OCI-LY1 (cell line): Measurements from ENCODE around the gene GSDME.

Experiments
- H2AFZ ChIP-seq: fragments of 200-600 bp; sonication (generic), shearing (Covaris generic); 2 replicates; pipeline ENCODE4 v1.6.0; 2014; ENCODE audit warnings: antibody characterized with exemption, mild to moderate bottlenecking, low read length
- H3F3A ChIP-seq: fragments of 200-600 bp; sonication (generic), shearing (Covaris generic); 2 replicates; pipeline ENCODE4 v1.6.0; 2014; ENCODE audit warnings: mild to moderate bottlenecking, antibody characterized with exemption, low read length, moderate library complexity; ENCODE audit not compliant: insufficient read depth
- H3K27ac ChIP-seq: fragments of 200-600 bp; sonication (generic); 2 replicates; pipeline ENCODE4 v1.5.1; 2014; ENCODE audit warnings: low read length, mixed run types, mild to moderate bottlenecking, low read depth; ENCODE audit not compliant: poor library complexity, severe bottlenecking
- H3K27me3 ChIP-seq: fragments of 200-600 bp; sonication (generic); 2 replicates; pipeline ENCODE4 v1.6.0; 2014; ENCODE audit warnings: antibody characterized with exemption, mild to moderate bottlenecking, low read length, moderate library complexity; ENCODE audit not compliant: insufficient read depth
- H3K36me3 ChIP-seq: fragments of 200-600 bp; sonication (generic); 2 replicates; pipeline ENCODE4 v1.6.1; 2014; ENCODE audit warnings: mild to moderate bottlenecking, antibody characterized with exemption, low read length, moderate library complexity, mixed read lengths; ENCODE audit not compliant: insufficient read depth
- H3K4me1 ChIP-seq: fragments of 200-600 bp; sonication (generic); 2 replicates; pipeline ENCODE4 v1.5.1; 2014; ENCODE audit warnings: mild to moderate bottlenecking, low read length, moderate library complexity; ENCODE audit not compliant: insufficient read depth, severe bottlenecking
- H3K4me2 ChIP-seq: fragments of 200-600 bp; sonication (generic), shearing (Covaris generic); 2 replicates; pipeline ENCODE4 v1.6.1; 2014; ENCODE audit warnings: low read length
- H3K4me3 ChIP-seq: fragments of 200-600 bp; sonication (generic); 2 replicates; pipeline ENCODE4 v1.5.1; 2014; ENCODE audit warnings: low read length, low read depth, mild to moderate bottlenecking, mixed read lengths; ENCODE audit not compliant: poor library complexity, severe bottlenecking
- H3K79me2 ChIP-seq: fragments of 200-600 bp; shearing (Covaris generic); 2 replicates; pipeline ENCODE4 v1.6.1; 2016; ENCODE audit warnings: mixed run types, low read length, mixed read lengths; ENCODE audit not compliant: insufficient read depth
- H3K9ac ChIP-seq: fragments of 200-600 bp; sonication (generic), shearing (Covaris generic); 2 replicates; pipeline ENCODE4 v1.6.1; 2014; ENCODE audit warnings: mild to moderate bottlenecking, low read length, mixed read lengths
- H3K9me2 ChIP-seq: fragments of 200-600 bp; sonication (generic), shearing (Covaris generic); 2 replicates; pipeline ENCODE4 v1.6.1; 2014; ENCODE audit warnings: low read depth, mild to moderate bottlenecking, low read length, mixed read lengths
- H3K9me3 ChIP-seq: fragments of 200-600 bp; shearing (Covaris generic); 2 replicates; pipeline ENCODE4 v1.6.1; 2014; ENCODE audit warnings: low read length, mixed read lengths
- H4K20me1 ChIP-seq: fragments of 200-600 bp; sonication (generic), shearing (Covaris generic); 2 replicates; pipeline ENCODE4 v1.6.0; 2016; ENCODE audit warnings: mild to moderate bottlenecking, low read length; ENCODE audit not compliant: insufficient read depth
- EZH2 ChIP-seq: fragments of 200-600 bp; sonication (generic), shearing (Covaris generic); IDR thresholded peaks from 2 replicates; pipeline ENCODE4 v1.8.0; 2017; ENCODE audit warnings: borderline replicate concordance, mixed run types, mild to moderate bottlenecking, antibody characterized with exemption, low read length, moderate library complexity, mixed read lengths
- TF ChIP-seq, protein P1 (sequence below): fragments of 200-600 bp; sonication (generic), shearing (Covaris generic); IDR thresholded peaks from 2 replicates; pipeline ENCODE4 v1.5.1; 2017; ENCODE audit warnings: mild to moderate bottlenecking, antibody characterized with exemption, low read length, moderate library complexity, mixed read lengths

GSDME gene

DNA sequence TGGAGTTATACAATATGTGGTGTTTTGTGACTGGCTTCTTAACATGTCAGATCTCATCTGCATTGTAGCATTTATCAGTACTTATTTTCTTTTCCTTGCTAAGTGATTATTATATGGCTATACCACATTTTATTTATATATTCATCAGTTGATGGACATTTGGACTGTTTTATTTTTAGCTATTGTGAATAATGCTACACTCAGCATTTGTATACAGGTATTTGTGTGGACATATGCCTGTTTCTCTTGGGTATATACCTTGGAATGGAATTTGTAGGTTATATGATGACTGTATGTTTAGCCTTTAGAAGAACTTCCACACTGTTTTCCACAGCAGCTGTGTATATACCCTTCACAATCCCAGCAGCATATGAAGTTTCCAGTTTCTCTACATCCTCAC lies 86.5 kb downstream of the GSDME start:
- H3K4me2 ChIP-seq, result no peak overlapping the region
- no peak for TF ChIP-seq EZH2
- TF ChIP-seq, protein P1, sequence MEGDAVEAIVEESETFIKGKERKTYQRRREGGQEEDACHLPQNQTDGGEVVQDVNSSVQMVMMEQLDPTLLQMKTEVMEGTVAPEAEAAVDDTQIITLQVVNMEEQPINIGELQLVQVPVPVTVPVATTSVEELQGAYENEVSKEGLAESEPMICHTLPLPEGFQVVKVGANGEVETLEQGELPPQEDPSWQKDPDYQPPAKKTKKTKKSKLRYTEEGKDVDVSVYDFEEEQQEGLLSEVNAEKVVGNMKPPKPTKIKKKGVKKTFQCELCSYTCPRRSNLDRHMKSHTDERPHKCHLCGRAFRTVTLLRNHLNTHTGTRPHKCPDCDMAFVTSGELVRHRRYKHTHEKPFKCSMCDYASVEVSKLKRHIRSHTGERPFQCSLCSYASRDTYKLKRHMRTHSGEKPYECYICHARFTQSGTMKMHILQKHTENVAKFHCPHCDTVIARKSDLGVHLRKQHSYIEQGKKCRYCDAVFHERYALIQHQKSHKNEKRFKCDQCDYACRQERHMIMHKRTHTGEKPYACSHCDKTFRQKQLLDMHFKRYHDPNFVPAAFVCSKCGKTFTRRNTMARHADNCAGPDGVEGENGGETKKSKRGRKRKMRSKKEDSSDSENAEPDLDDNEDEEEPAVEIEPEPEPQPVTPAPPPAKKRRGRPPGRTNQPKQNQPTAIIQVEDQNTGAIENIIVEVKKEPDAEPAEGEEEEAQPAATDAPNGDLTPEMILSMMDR, result no peak
- H2AFZ ChIP-seq, result no peak overlapping the region
- no peak overlapping the region for H3K9ac ChIP-seq
- H4K20me1 ChIP-seq, result no peaks in the 10 kb centered on the region
- no peaks in the 10 kb centered on the region for H3F3A ChIP-seq
- H3K9me2 ChIP-seq, result no peaks in the 10 kb centered on the region
- no peak overlapping the region for H3K4me3 ChIP-seq
- no peak overlapping the region for H3K27ac ChIP-seq
- H3K4me1 ChIP-seq, result no peaks in the 10 kb centered on the region
- H3K27me3 ChIP-seq, result no peaks in the 10 kb centered on the region
- H3K9me3 ChIP-seq, result no peaks in the 10 kb centered on the region
- H3K79me2 ChIP-seq, result no peaks in the 10 kb centered on the region
- H3K36me3 ChIP-seq, result peaks cover 37% of the 10 kb centered on the region

DNA sequence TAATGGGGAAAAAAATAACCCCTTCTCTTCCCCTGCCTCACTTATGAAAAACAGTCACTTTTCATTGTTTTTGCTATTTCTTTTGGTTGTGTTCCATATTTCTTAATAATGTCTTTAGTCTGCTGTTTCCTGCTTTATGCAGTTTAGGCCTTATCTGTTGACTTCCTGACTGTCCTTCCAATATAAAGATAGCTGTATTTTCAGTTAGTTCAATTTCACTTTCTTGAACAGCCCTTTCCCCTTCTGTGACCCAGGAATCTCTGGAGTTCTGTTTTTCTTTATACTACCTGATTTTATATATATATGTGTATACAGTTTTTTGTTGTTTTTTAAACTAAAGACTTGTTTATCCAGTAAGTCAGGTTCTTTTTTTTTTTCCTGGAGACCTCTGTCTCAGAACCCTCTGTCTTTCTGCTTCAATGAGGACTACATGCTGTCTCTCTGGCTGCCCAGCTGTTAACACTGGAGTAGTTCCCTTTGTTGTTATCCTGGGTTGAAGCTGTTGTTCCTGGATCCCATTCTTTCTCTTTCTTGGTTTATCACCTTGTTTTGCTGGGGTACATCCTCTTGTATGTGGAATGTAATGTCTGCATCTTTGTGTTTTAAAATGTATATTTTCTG lies 87.2 kb downstream of the GSDME start:
- H3K9ac ChIP-seq, result no peak overlapping the region
- H3K27me3 ChIP-seq, result no peaks in the 10 kb centered on the region
- no peaks in the 10 kb centered on the region for H3K4me1 ChIP-seq
- H3K4me2 ChIP-seq, result no peak overlapping the region
- no peaks in the 10 kb centered on the region for H3K79me2 ChIP-seq
- peaks cover 37% of the 10 kb centered on the region for H3K36me3 ChIP-seq
- H3K9me2 ChIP-seq, result no peaks in the 10 kb centered on the region
- no peaks in the 10 kb centered on the region for H3K9me3 ChIP-seq
- H3K27ac ChIP-seq, result no peak overlapping the region
- no peaks in the 10 kb centered on the region for H4K20me1 ChIP-seq
- H3K4me3 ChIP-seq, result no peak overlapping the region
- no peak for TF ChIP-seq EZH2
- TF ChIP-seq, protein P1, result no peak
- H3F3A ChIP-seq, result no peaks in the 10 kb centered on the region
- H2AFZ ChIP-seq, result no peak overlapping the region

DNA sequence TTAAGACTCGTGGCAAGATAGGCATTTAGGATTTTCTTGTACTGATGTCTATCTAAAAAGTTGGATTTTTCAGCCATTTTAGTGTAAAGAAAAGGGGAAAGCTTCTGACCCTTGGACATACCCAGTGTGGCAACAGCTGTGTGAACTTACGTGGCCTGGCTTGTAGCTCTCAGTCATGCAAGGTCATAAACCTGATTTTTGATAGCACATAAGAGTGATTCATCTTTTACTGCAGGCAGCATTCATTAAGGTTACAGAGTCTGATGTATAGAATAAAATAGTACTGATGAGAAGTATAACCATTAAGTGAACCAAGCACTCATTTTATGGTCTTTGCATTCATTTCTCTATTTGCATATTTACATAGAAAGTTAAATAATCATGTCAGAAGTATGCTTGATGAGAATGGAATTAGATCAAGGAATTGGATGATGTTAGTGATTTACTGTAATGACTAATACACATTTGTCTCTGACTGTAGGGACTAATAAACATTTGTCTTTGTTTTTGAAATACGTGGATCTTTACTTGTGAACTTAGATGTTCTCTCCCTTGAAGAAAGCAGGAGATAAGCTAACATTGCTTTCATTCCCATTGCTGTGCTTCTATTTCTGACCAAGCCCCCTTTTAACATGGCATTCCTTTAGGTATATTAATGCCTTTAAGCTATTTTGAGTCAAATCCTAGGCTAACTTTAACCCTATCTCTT lies 88.2 kb downstream of the GSDME start:
- Histone ChIP-seq H3K27ac (no peak overlapping the region), H3K9me2 (no peaks in the 10 kb centered on the region), H3K4me2 (no peak overlapping the region), H3K27me3 (no peaks in the 10 kb centered on the region), H3K9me3 (no peaks in the 10 kb centered on the region), H4K20me1 (no peaks in the 10 kb centered on the region), H3K4me3 (no peak overlapping the region), H3K79me2 (no peaks in the 10 kb centered on the region), H3F3A (no peaks in the 10 kb centered on the region), H3K36me3 (peaks cover 31% of the 10 kb centered on the region; the same call in 1 of the 2 replicates), H3K4me1 (no peaks in the 10 kb centered on the region), H2AFZ (no peak overlapping the region), H3K9ac (no peak overlapping the region)
- TF ChIP-seq, protein P1, result no peak
- TF ChIP-seq EZH2, result no peak
